ENCODE results near the gene GADD45A. TPM values are rescaled to one million over a fixed set of nuclear protein-coding genes. Genes with fewer than 3 reads are reported as not detected.

Gene GADD45A
- polyA plus RNA-seq, 2 of the 4 experiments (the other 2 are of a cell fraction): 36.0 to 44.7 TPM

GRCh38 chr1:67647036-67647798 is 37.8 kb upstream of the GADD45A start:
- DNase-seq (ENCODE audit: low read depth in 1 of 2, low spot score in 1 of 2) (no peak), ATAC-seq (no peak), FAIRE-seq (no peak)
- Histone ChIP-seq H3K4me3 (no peak overlapping the region), H3K4me2 (peak overlapping the region; percentile 42; the same call in 2 of the 3 replicates), H3K27ac (peak overlapping the region in 1 of 2 experiments; percentile 52; a peak in 2 of 6 replicates), H3K9me3 (no peaks in the 10 kb centered on the region), H3K4me1 (peaks cover 31% of the 10 kb centered on the region)
- CTCF ChIA-PET: interaction anchor here (1.3 to 1.4 kb wide), 2 partner anchors 86 to 113 kb away, joined by 3 to 4 read pairs; no protein-coding TSS in a partner anchor
- 67% methylated on average over 7 of the region's 7 CpGs for WGBS (ENCODE audit: missing lambda C conversion rate)
- POLR2A ChIA-PET: interaction anchor here (1.9 kb wide), 1 partner anchor 38 kb away, joined by 6 read pairs; the partner anchor contains the start of gene GADD45A
- TF ChIP-seq CBX8 (IDR thresholded peaks at IDR 0.05) (no peak), NFE2L2 (conservative IDR thresholded peaks at IDR 0.05; ENCODE audit: low read length) (no peak), CBX2 (IDR thresholded peaks at IDR 0.05; ENCODE audit: borderline replicate concordance, low read depth) (no peak)

GRCh38 chr1:67647814-67648358 is 37.1 kb upstream of the GADD45A start:
- Histone ChIP-seq H3K27ac (no peak overlapping the region), H3K4me2 (no peak overlapping the region), H3K9me3 (no peaks in the 10 kb centered on the region), H3K4me1 (peaks cover 38% of the 10 kb centered on the region), H3K4me3 (no peak overlapping the region)
- ChIA-PET POLR2A (interaction anchor here (1.9 kb wide), 1 partner anchor 37 kb away, joined by 6 read pairs; the partner anchor contains the start of gene GADD45A), CTCF (interaction anchor here (1.3 to 1.4 kb wide), 2 partner anchors 86 to 113 kb away, joined by 3 to 4 read pairs; no protein-coding TSS in a partner anchor)
- no peak for DNase-seq (ENCODE audit: low read depth in 1 of 2, low spot score in 1 of 2)
- 77% methylated on average over 3 of the region's 3 CpGs for WGBS (ENCODE audit: missing lambda C conversion rate)
- TF ChIP-seq RFX5 (IDR thresholded peaks at IDR 0.05) (peak; percentile 88), FOSL2 (IDR thresholded peaks at IDR 0.05) (no peak), FOSL2 (CRISPR knock-in tag; IDR thresholded peaks at IDR 0.05) (no peak)
- ATAC-seq: no peak
- FAIRE-seq: no peak

- ATAC-seq (no peak), FAIRE-seq (no peak), DNase-seq (ENCODE audit: low read depth in 1 of 2, low spot score in 1 of 2) (no peak)
- no peak overlapping the region for H3K27ac ChIP-seq
- TF ChIP-seq FOSL2 (IDR thresholded peaks at IDR 0.05): no peak
- no peak for TF ChIP-seq FOSL2 (CRISPR knock-in tag; IDR thresholded peaks at IDR 0.05)
- no peak for TF ChIP-seq HOXB13 (CRISPR knock-in tag; IDR thresholded peaks at IDR 0.05; ENCODE audit: low read depth)
- no peak for TF ChIP-seq KDM1A (IDR thresholded peaks at IDR 0.05; ENCODE audit: low read depth)
- TF ChIP-seq EP300 (IDR thresholded peaks at IDR 0.05): no peak
- TF ChIP-seq HDAC2 (IDR thresholded peaks at IDR 0.05): no peak
- TF ChIP-seq REST (IDR thresholded peaks at IDR 0.05): no peak
- TF ChIP-seq NPAS2 (CRISPR knock-in tag; IDR thresholded peaks at IDR 0.05; ENCODE audit: borderline replicate concordance): no peak
- no peak for TF ChIP-seq HOXA7 (CRISPR knock-in tag; IDR thresholded peaks at IDR 0.05)
- TF ChIP-seq HEYL (CRISPR knock-in tag; IDR thresholded peaks at IDR 0.05): no peak
- no peak for TF ChIP-seq NR3C1 (IDR thresholded peaks at IDR 0.05)
- no peak for TF ChIP-seq MAX (IDR thresholded peaks at IDR 0.05)
- no peak for TF ChIP-seq RFX5 (IDR thresholded peaks at IDR 0.05)
- TF ChIP-seq CTCF (IDR thresholded peaks at IDR 0.05): no peak
- no peak for TF ChIP-seq BCL3 (IDR thresholded peaks at IDR 0.05)
- no peak for TF ChIP-seq KDM5A (IDR thresholded peaks at IDR 0.05)
- no peak for TF ChIP-seq CEBPB (IDR thresholded peaks at IDR 0.05)
- TF ChIP-seq CBX8 (IDR thresholded peaks at IDR 0.05): no peak
- CTCF ChIA-PET: interaction anchor here (1.3 kb wide), 1 partner anchor 87 kb away, joined by 3 read pairs; no protein-coding TSS in a partner anchor
- H3K4me1 ChIP-seq: peaks cover 42% of the 10 kb centered on the region
- no peaks in the 10 kb centered on the region for H3K9me3 ChIP-seq
- H3K4me2 ChIP-seq: no peak overlapping the region
- 62% methylated on average over 6 of the region's 6 CpGs for WGBS (ENCODE audit: missing lambda C conversion rate)
- POLR2A ChIA-PET: interaction anchor here (1.9 kb wide), 1 partner anchor 36 kb away, joined by 6 read pairs; the partner anchor contains the start of gene GADD45A
- H3K4me3 ChIP-seq: no peak overlapping the region
Observed at GRCh38 chr1:67648582-67649326, 36.2 kb upstream of the GADD45A start.

All from A549 (cell line).